ENCODE results near the gene AUH.
"Not testable (repeated sequence)": the region's sequence is repeated elsewhere in the genome, so short reads cannot be mapped to it uniquely, and the experiment has no call there.

- TF ChIP-seq SIX5 (IDR thresholded peaks at IDR 0.05; ENCODE audit: low read depth, low read length, severe bottlenecking); SP1 (IDR thresholded peaks at IDR 0.05; ENCODE audit: low read depth, low read length); SUPT20H (IDR thresholded peaks at IDR 0.05; ENCODE audit: borderline replicate concordance, control insufficient read depth, low read depth, low read length); POLR2A (IDR thresholded peaks at IDR 0.05; ENCODE audit: low read depth, low read length); EP300 (IDR thresholded peaks at IDR 0.05; ENCODE audit: borderline replicate concordance in 1 of 2, control insufficient read depth in 1 of 2, low read depth in 2 of 2, low read length in 2 of 2); CTCF (IDR thresholded peaks at IDR 0.05 in 2 of 3, conservative IDR thresholded peaks at IDR 0.05 in 1 of 3; ENCODE audit: control insufficient read depth in 2 of 3, extremely low read depth in 1 of 3, insufficient read depth in 1 of 3, low read depth in 3 of 3, low read length in 3 of 3); PRDM15 (CRISPR knock-in tag; IDR thresholded peaks at IDR 0.05); FOXM1 (IDR thresholded peaks at IDR 0.05; ENCODE audit: low read depth, low read length): not testable (repeated sequence)
Observed at GRCh38 chr9:91389686-91390085, 28.0 kb upstream of the AUH start.
